HepG2 (cell line): ENCODE data around the gene GCG. TPM values are rescaled to one million over a fixed set of nuclear protein-coding genes. Genes with fewer than 3 reads are reported as not detected.

Source experiments
- ATAC-seq: fragments of 200-7000 bp; cut with Tn5 transposase; 3 replicates; pipeline ENCODE4 v1.9.1; 2020; ENCODE audit warnings: mild to moderate bottlenecking, moderate library complexity
- BruUV-seq: library from RNA; stranded (reverse); fragments of 400-500 nt; replicated peaks from 2 replicates; lab custom pipeline; 2021; lab: Mats Ljungman, UMichigan
- CTCF ChIA-PET: fragments of 300-600 bp; formaldehyde crosslinking; extraction: SDS; loops from one replicate; lab custom pipeline; 2021; ENCODE audit warnings: low total read pairs, inconsistent platforms, low intra/inter-chr PET ratio; lab: Yijun Ruan, JAX
- POLR2A ChIA-PET: fragments of 350-600 bp; sonication (Branson Sonifier 250); formaldehyde crosslinking; loops from one replicate; lab custom pipeline; 2020; ENCODE audit warnings: antibody characterized with exemption, inconsistent platforms; lab: Yijun Ruan, JAX
- DNase-seq: peaks from one replicate; pipeline ENCODE4 v3.0.0-alpha.2; 2015; ENCODE audit warnings: low spot score
- FAIRE-seq: peaks from 3 replicates; lab custom pipeline; 2011; peaks lifted over from hg19 to GRCh38; lab: Jason Lieb, UNC
- H2AFZ ChIP-seq: one replicate; pipeline ENCODE4 v1.6.1; 2011; ENCODE audit warnings: low read length, inconsistent platforms
- H3K27ac ChIP-seq: fragments of 300-600 bp; 3 replicates; pipeline ENCODE4 v1.8.0; 2011; ENCODE audit warnings: mixed run types, mild to moderate bottlenecking, mixed read lengths, low read length, inconsistent platforms; ENCODE audit not compliant: insufficient read depth; ENCODE audit errors: extremely low read length
- H3K27me3 ChIP-seq, 2 experiments: fragments of 200-600 bp in 1 of 2; 2 replicates in 1 of 2; 3 replicates in 1 of 2; pipeline versions ENCODE4 v1.6.0 to v1.8.0; 2011; ENCODE audit warnings: low read length in 2 of 2, mild to moderate bottlenecking in 2 of 2, moderate library complexity in 2 of 2, inconsistent platforms in 1 of 2; ENCODE audit not compliant: insufficient read depth in 2 of 2, control insufficient read depth in 1 of 2
- H3K36me3 ChIP-seq, 2 experiments: fragments of 200-600 bp in 1 of 2; replicated peaks in 1 of 2; 2 replicates in 1 of 2; 3 replicates in 1 of 2; pipeline versions ENCODE4 v1.5.1 to v1.8.0; 2011; ENCODE audit warnings: low read length in 2 of 2, inconsistent platforms in 1 of 2; ENCODE audit not compliant: insufficient read depth in 2 of 2, control insufficient read depth in 1 of 2
- H3K4me1 ChIP-seq: 2 replicates; pipeline ENCODE4 v1.5.1; 2012; ENCODE audit warnings: low read length, inconsistent platforms; ENCODE audit not compliant: insufficient read depth
- H3K4me2 ChIP-seq: 2 replicates; pipeline ENCODE4 v1.6.0; 2011; ENCODE audit warnings: low read depth, low read length, inconsistent platforms
- H3K4me3 ChIP-seq, 3 experiments: fragments of 200-600 bp in 1 of 3; sonication (generic), shearing (Covaris generic) in 1 of 3; replicated peaks in 1 of 3; 2 replicates each; pipeline ENCODE4 v1.5.1; 2011 to 2016; ENCODE audit warnings: low read length in 3 of 3, inconsistent platforms in 2 of 3, low read depth in 2 of 3, mild to moderate bottlenecking in 2 of 3, control low read depth in 1 of 3, mixed read lengths in 1 of 3; ENCODE audit not compliant: insufficient read depth in 1 of 3
- H3K79me2 ChIP-seq: one replicate; pipeline ENCODE4 v1.6.1; 2011; ENCODE audit warnings: low read length, inconsistent platforms; ENCODE audit not compliant: insufficient read depth
- H3K9ac ChIP-seq: 2 replicates; pipeline ENCODE4 v1.6.0; 2011; ENCODE audit warnings: mild to moderate bottlenecking, low read depth, low read length, inconsistent platforms; ENCODE audit not compliant: insufficient read depth
- H3K9me3 ChIP-seq: 2 replicates; pipeline ENCODE4 v1.5.1; 2012; ENCODE audit warnings: mild to moderate bottlenecking, low read length
- H4K20me1 ChIP-seq: 2 replicates; pipeline ENCODE4 v1.6.0; 2011; ENCODE audit warnings: inconsistent platforms, mild to moderate bottlenecking, low read length, moderate library complexity; ENCODE audit not compliant: insufficient read depth
- ARNT2 ChIP-seq: sonication (generic); formaldehyde crosslinking; IDR thresholded peaks from 2 replicates; pipeline ENCODE4 v1.8.0; 2022; ENCODE audit warnings: mild to moderate bottlenecking, low read depth, missing genetic modification reagents, moderate library complexity
- FOXM1 ChIP-seq: sonication (generic); formaldehyde crosslinking; IDR thresholded peaks from 2 replicates; pipeline ENCODE4 v1.5.0; 2020; ENCODE audit warnings: missing genetic modification reagents
- HDAC1 ChIP-seq: sonication (generic); formaldehyde crosslinking; IDR thresholded peaks from 2 replicates; pipeline ENCODE4 v1.5.1; 2020; ENCODE audit warnings: mild to moderate bottlenecking, missing genetic modification reagents
- HOXA3 ChIP-seq: sonication (generic); formaldehyde crosslinking; IDR thresholded peaks from 2 replicates; pipeline ENCODE4 v1.5.0; 2020; ENCODE audit warnings: missing genetic modification reagents
- KDM4B ChIP-seq: sonication (generic); formaldehyde crosslinking; IDR thresholded peaks from 2 replicates; pipeline ENCODE4 v1.4.0; 2020; ENCODE audit warnings: missing genetic modification reagents
- MAFF ChIP-seq: IDR thresholded peaks from 2 replicates; pipeline ENCODE4 v1.6.1; 2011; ENCODE audit warnings: low read depth, low read length, improper control_type of control experiment
- MAFK ChIP-seq, 2 experiments: IDR thresholded peaks in 1 of 2; conservative IDR thresholded peaks in 1 of 2; 2 replicates each; pipeline ENCODE4 v1.6.1; 2011; ENCODE audit warnings: improper control_type of control experiment in 2 of 2, low read length in 2 of 2
- PCBP2 ChIP-seq: fragments of 200-400 bp; formaldehyde crosslinking; optimal IDR thresholded peaks from 2 replicates; pipeline ENCODE3; 2018; ENCODE audit warnings: low read length, low read depth; ENCODE audit not compliant: poor library complexity, severe bottlenecking
- SRSF1 ChIP-seq: fragments of 200-400 bp; formaldehyde crosslinking; optimal IDR thresholded peaks from 2 replicates; pipeline ENCODE3; 2017; ENCODE audit warnings: mild to moderate bottlenecking, low read depth, low read length, moderate library complexity
- ZBTB4 ChIP-seq: sonication (generic); formaldehyde crosslinking; IDR thresholded peaks from 2 replicates; pipeline ENCODE4 v1.4.0; 2020; ENCODE audit warnings: missing genetic modification reagents, mild to moderate bottlenecking, borderline replicate concordance
- ZBTB7A ChIP-seq: sonication (generic); formaldehyde crosslinking; IDR thresholded peaks from 2 replicates; pipeline ENCODE4 v1.8.0; 2022; ENCODE audit warnings: mild to moderate bottlenecking, missing genetic modification reagents
- ZFP62 ChIP-seq: sonication (generic); formaldehyde crosslinking; IDR thresholded peaks from 2 replicates; pipeline ENCODE4 v1.4.0; 2020; ENCODE audit warnings: missing genetic modification reagents
- ZHX2 ChIP-seq, 2 experiments: sonication (generic) in 1 of 2; formaldehyde crosslinking in 1 of 2; IDR thresholded peaks; 2 replicates each; pipeline versions ENCODE4 v1.6.1 to v1.9.0; 2014 to 2022; ENCODE audit warnings: antibody characterized with exemption in 1 of 2, borderline replicate concordance in 1 of 2, inconsistent platforms in 1 of 2, low read depth in 1 of 2, missing genetic modification reagents in 1 of 2
- ZNF883 ChIP-seq: sonication (generic); formaldehyde crosslinking; IDR thresholded peaks from 2 replicates; pipeline ENCODE4 v1.5.1; 2020; ENCODE audit warnings: mild to moderate bottlenecking, missing genetic modification reagents; ENCODE audit errors: not compliant biosample characterization
- WGBS: methylation state at CpG from one replicate; pipeline ENCODE4 v1.1.6; 2017; ENCODE audit warnings: low lambda C conversion rate; 5-methylcytosine and 5-hydroxymethylcytosine counted together
- in situ Hi-C: cut with HindIII; loops from 2 replicates; pipeline ENCODE4 v1.10.0; 2017; ENCODE audit warnings: low pct_unique_long_range_greater_than_20kb; ENCODE audit not compliant: extremely low pct_ligation_motif_present
- intact Hi-C: fragments of 100-400 bp; cut with micrococcal nuclease; formaldehyde crosslinking; loops from one replicate; pipeline ENCODE4 v1.10.0; 2022; ENCODE audit not compliant: unreplicated experiment
- polyA plus RNA-seq, 8 experiments: library from polyadenylated mRNA; depleted of rRNA in 3 of 8; stranded (reverse) in 7 of 8; unstranded in 1 of 8; fragments of >200 nt; fragmentation: Illumina TruSeq in 4 of 8; extraction: Trizol in 4 of 8; gene quantifications; 2 replicates each; pipeline versions ENCODE4 v1.2.1 to v1.2.3, GENCODE V29; 2011 to 2016; ENCODE audit warnings: low read depth in 4 of 8, missing spikeins in 1 of 8, mixed read lengths in 1 of 8; ENCODE audit not compliant: insufficient read depth in 1 of 8
- total RNA-seq, 5 experiments: library from RNA; depleted of rRNA; stranded (reverse); fragments of >200 nt; fragmentation: Illumina TruSeq; extraction: Trizol; gene quantifications; 2 replicates each; pipeline ENCODE4 v1.2.3, GENCODE V29; 2016; ENCODE audit warnings: low read depth in 1 of 5
- TF ChIP-seq, protein P1 (sequence below): sonication (generic); formaldehyde crosslinking; IDR thresholded peaks from 2 replicates; pipeline ENCODE4 v1.4.0; 2020; ENCODE audit warnings: low read depth, mild to moderate bottlenecking, missing genetic modification reagents

GCG gene
- total and polyA plus RNA-seq, 2 of the 13 experiments (the other 11 are each of a cell fraction or from before 2014, with no cell fraction given) = not detected

- H3K4me2 ChIP-seq = no peak overlapping the region
- intact Hi-C loops = no loop called here
- H3K36me3 ChIP-seq = no peaks in the 10 kb centered on the region
- H3K9me3 ChIP-seq = no peaks in the 10 kb centered on the region
- no peak for FAIRE-seq
- no TSS peak for BruUV-seq
- no peaks in the 10 kb centered on the region for H3K4me1 ChIP-seq
- no peak for DNase-seq
- 0% methylated on average over 1 of the region's 1 CpG for WGBS
- in situ Hi-C loops = no loop called here
- no peak for ATAC-seq
- no peaks in the 10 kb centered on the region for H4K20me1 ChIP-seq
- no peak overlapping the region for H3K4me3 ChIP-seq
- H3K9ac ChIP-seq = no peak overlapping the region
- H2AFZ ChIP-seq = no peak overlapping the region
- ChIA-PET CTCF (no interaction called here), POLR2A (no interaction called here)
- peaks cover 0 to 17% of the 10 kb centered on the region in 2 experiments; a peak in 2 of 5 replicates for H3K27me3 ChIP-seq
- no peaks in the 10 kb centered on the region for H3K79me2 ChIP-seq
- no peak overlapping the region for H3K27ac ChIP-seq
- TF ChIP-seq HDAC1 (CRISPR knock-in tag) = no peak
- TF ChIP-seq ZHX2 (IDR thresholded peaks at IDR 0.05; ENCODE audit: low read depth) = no peak
- TF ChIP-seq ZHX2 (CRISPR knock-in tag; IDR thresholded peaks at IDR 0.05; ENCODE audit: borderline replicate concordance) = no peak
- TF ChIP-seq MAFK (conservative IDR thresholded peaks at IDR 0.05 in 1 of 2, IDR thresholded peaks at IDR 0.05 in 1 of 2; ENCODE audit: low read length in 2 of 2) = no peak
- no peak for TF ChIP-seq PCBP2
- TF ChIP-seq SRSF1 = no peak
- TF ChIP-seq MAFF = no peak
- TF ChIP-seq ZBTB7A = no peak
- TF ChIP-seq ARNT2 = no peak
- no peak for TF ChIP-seq ZNF883 (CRISPR knock-in tag)
- TF ChIP-seq FOXM1 (CRISPR knock-in tag) = no peak
- TF ChIP-seq, protein P1, sequence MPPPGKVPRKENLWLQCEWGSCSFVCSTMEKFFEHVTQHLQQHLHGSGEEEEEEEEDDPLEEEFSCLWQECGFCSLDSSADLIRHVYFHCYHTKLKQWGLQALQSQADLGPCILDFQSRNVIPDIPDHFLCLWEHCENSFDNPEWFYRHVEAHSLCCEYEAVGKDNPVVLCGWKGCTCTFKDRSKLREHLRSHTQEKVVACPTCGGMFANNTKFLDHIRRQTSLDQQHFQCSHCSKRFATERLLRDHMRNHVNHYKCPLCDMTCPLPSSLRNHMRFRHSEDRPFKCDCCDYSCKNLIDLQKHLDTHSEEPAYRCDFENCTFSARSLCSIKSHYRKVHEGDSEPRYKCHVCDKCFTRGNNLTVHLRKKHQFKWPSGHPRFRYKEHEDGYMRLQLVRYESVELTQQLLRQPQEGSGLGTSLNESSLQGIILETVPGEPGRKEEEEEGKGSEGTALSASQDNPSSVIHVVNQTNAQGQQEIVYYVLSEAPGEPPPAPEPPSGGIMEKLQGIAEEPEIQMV (CRISPR knock-in tag) = no peak
- TF ChIP-seq ZBTB4 (CRISPR knock-in tag) = no peak
- no peak for TF ChIP-seq HOXA3 (CRISPR knock-in tag)
- no peak for TF ChIP-seq ZFP62
- no peak for TF ChIP-seq KDM4B (CRISPR knock-in tag)
Measured at GRCh38 chr2:162200636-162201035, 48.6 kb upstream of the GCG start.
